ENCODE measurements around the gene SORCS2.
"Not testable (repeated sequence)": the region's sequence is repeated elsewhere in the genome, so short reads cannot be mapped to it uniquely, and the experiment has no call there.

Gene SORCS2

GRCh38 chr4:7201420-7202305 lies 9.3 kb downstream of the SORCS2 start:
- no peak for DNase-seq

- DNase-seq, result no peak
Observed at GRCh38 chr4:7202411-7202810, 10.1 kb downstream of the SORCS2 start.

GRCh38 chr4:7204656-7205387 lies 12.5 kb downstream of the SORCS2 start:
- DNase-seq, result no peak

GRCh38 chr4:7206385-7206784 lies 14.0 kb downstream of the SORCS2 start:
- no peak for DNase-seq

- no peak for DNase-seq
Observed at GRCh38 chr4:7206911-7207567, 14.7 kb downstream of the SORCS2 start.

GRCh38 chr4:7207628-7208231 lies 15.4 kb downstream of the SORCS2 start:
- no peak for DNase-seq

GRCh38 chr4:7208509-7209451 lies 16.4 kb downstream of the SORCS2 start:
- DNase-seq, result no peak

GRCh38 chr4:7209699-7210098 lies 17.4 kb downstream of the SORCS2 start:
- no peak for DNase-seq

- DNase-seq, result no peak
Observed at GRCh38 chr4:7210824-7211223, 18.5 kb downstream of the SORCS2 start.

GRCh38 chr4:7212101-7212674 lies 19.9 kb downstream of the SORCS2 start:
- DNase-seq, result no peak

GRCh38 chr4:7212921-7213320 lies 20.6 kb downstream of the SORCS2 start:
- DNase-seq, result no peak

GRCh38 chr4:7213807-7214206 lies 21.5 kb downstream of the SORCS2 start:
- no peak for DNase-seq

GRCh38 chr4:7214359-7214758 lies 22.0 kb downstream of the SORCS2 start:
- DNase-seq, result no peak

- DNase-seq, result not testable (repeated sequence)
Observed at GRCh38 chr4:7215187-7215586, 22.8 kb downstream of the SORCS2 start.

GRCh38 chr4:7217039-7217438 lies 24.7 kb downstream of the SORCS2 start:
- DNase-seq, result no peak

GRCh38 chr4:7217474-7218321 lies 25.4 kb downstream of the SORCS2 start:
- DNase-seq, result no peak

- no peak for DNase-seq
Observed at GRCh38 chr4:7218686-7219085, 26.3 kb downstream of the SORCS2 start.

GRCh38 chr4:7222521-7222920 lies 30.2 kb downstream of the SORCS2 start:
- DNase-seq, result no peak

- DNase-seq, result no peak
Observed at GRCh38 chr4:7223541-7223940, 31.2 kb downstream of the SORCS2 start.

- no peak for DNase-seq
Observed at GRCh38 chr4:7224001-7224400, 31.7 kb downstream of the SORCS2 start.
